Measurements from ENCODE around the gene TRIM32.

DNA sequence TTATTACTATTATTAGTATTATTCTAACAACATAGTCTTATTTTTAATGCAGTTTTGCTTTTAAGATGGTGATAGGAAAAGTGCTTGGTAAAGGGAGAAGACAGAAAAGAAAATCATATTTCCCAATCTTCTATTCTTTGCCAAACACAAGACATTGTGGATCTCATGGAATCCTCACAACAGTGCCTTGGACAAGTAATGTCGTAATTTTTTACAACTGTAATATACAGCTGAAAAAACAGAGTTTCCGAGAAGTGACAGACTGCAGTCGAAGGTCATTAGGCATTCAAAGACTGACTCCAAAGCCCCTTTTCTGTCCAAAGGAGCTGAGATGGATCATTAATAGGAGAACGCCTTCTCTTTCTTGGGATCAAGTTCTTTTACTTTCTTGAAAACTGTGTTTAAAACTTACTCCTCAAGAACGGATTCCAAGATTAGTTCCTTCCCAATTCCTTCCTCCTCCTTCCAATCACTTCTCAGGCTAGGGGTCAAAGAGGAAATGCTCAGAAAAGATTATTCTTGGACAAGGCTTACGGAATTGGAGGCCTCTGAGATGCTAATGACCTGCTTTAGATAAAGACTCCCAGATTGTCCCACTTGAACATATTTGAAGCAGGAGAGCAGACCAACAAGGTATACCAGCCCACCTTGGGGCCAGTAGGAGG, 24.3 kb upstream of the TRIM32 start:
- TF ChIP-seq, protein P1, sequence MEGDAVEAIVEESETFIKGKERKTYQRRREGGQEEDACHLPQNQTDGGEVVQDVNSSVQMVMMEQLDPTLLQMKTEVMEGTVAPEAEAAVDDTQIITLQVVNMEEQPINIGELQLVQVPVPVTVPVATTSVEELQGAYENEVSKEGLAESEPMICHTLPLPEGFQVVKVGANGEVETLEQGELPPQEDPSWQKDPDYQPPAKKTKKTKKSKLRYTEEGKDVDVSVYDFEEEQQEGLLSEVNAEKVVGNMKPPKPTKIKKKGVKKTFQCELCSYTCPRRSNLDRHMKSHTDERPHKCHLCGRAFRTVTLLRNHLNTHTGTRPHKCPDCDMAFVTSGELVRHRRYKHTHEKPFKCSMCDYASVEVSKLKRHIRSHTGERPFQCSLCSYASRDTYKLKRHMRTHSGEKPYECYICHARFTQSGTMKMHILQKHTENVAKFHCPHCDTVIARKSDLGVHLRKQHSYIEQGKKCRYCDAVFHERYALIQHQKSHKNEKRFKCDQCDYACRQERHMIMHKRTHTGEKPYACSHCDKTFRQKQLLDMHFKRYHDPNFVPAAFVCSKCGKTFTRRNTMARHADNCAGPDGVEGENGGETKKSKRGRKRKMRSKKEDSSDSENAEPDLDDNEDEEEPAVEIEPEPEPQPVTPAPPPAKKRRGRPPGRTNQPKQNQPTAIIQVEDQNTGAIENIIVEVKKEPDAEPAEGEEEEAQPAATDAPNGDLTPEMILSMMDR (IDR thresholded peaks at IDR 0.05) = no peak
- TF ChIP-seq POLR2A (IDR thresholded peaks at IDR 0.05) = no peak

Measured in thyroid gland (tissue), 4 donors.